Uterus (tissue), 2 donors: ENCODE measurements around the gene TRIM24.

Experiments used
- POLR2A ChIP-seq, 2 donors: fragments of 450-650 bp; IDR thresholded peaks; one replicate each; pipeline ENCODE4 v1.6.1; 2016; ENCODE audit warnings: antibody characterized with exemption in 2 of 2, mild to moderate bottlenecking in 1 of 2, moderate library complexity in 1 of 2
- TF ChIP-seq, protein P1 (sequence below), 4 experiments: fragments of 200-600 bp in 2 of 4; fragments of 450-650 bp in 2 of 4; sonication (generic) in 2 of 4; IDR thresholded peaks; one replicate each; pipeline ENCODE4 v1.5.1; 2016 to 2019; ENCODE audit warnings: antibody characterized with exemption in 4 of 4, mild to moderate bottlenecking in 2 of 4, moderate library complexity in 1 of 4

DNA sequence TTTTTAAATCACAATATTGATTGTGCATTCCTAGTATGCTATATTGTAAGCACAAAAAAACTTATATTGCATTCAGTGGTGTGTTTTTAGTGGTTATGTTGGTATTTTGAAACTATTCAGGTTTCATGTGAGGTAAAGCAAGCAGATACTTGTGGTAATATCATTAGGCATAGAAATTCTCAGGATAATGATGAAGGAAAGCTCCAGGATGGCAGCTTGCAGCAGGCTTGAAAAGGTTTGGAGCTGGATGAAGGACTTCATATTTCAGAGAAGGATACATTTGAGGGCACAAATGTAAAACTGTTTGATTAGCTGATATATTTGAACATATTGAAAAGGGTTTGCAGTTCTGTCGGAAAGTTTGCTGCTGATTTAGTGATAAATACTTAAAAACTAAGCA is 17.5 kb downstream of the TRIM24 start:
- no peak for TF ChIP-seq POLR2A (IDR thresholded peaks at IDR 0.05)
- TF ChIP-seq, protein P1, sequence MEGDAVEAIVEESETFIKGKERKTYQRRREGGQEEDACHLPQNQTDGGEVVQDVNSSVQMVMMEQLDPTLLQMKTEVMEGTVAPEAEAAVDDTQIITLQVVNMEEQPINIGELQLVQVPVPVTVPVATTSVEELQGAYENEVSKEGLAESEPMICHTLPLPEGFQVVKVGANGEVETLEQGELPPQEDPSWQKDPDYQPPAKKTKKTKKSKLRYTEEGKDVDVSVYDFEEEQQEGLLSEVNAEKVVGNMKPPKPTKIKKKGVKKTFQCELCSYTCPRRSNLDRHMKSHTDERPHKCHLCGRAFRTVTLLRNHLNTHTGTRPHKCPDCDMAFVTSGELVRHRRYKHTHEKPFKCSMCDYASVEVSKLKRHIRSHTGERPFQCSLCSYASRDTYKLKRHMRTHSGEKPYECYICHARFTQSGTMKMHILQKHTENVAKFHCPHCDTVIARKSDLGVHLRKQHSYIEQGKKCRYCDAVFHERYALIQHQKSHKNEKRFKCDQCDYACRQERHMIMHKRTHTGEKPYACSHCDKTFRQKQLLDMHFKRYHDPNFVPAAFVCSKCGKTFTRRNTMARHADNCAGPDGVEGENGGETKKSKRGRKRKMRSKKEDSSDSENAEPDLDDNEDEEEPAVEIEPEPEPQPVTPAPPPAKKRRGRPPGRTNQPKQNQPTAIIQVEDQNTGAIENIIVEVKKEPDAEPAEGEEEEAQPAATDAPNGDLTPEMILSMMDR (IDR thresholded peaks at IDR 0.05) = no peak
